ENCODE measurements around the gene C3orf20.

Gene C3orf20

DNA sequence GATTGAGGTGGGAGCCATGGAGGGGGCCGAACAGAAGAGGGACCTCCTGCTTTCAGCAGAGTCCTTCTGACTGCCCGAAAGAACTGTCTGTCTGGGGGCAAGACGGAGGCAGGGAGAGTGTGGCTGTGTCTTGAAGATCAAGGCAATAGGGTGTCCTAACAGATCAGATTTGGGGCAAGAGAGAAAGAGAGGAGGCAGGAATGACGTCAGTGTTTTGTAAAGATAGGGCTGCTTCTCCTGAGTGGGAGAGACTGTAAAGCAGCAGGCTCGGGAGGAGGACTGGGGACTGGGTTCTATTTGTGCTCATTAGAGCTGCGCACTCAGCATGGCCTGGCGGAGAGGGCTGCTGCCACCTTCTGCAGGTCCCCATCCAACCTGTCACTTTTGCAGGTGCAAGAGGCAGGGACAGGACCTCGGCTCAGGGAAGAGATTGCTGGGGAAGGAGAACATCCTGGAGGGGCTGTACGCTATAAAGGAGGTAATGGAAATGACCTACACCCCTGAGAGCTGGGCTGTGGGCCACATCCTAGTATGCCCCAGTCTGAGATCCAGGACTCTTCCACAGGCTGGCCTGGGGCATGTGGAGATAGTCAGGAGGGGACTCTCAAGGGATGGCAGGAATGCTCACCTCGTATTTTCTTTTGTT is 114.8 kb downstream of the C3orf20 start:
- no peaks in the 10 kb centered on the region for H3K36me3 ChIP-seq
- peaks cover 0 to 6% of the 10 kb centered on the region in 2 donors for H3K27me3 ChIP-seq
- intact Hi-C loops (cut with DNase I; ENCODE audit: low total_unique reads), result loop anchor here (5.0 kb wide), 1 partner anchor 133 kb away; no protein-coding TSS in a partner anchor
- H3K27ac ChIP-seq, result no peak overlapping the region
- H3K4me1 ChIP-seq, result peaks cover 0 to 10% (median 4%) of the 10 kb centered on the region in 4 donors
- no peak overlapping the region for H3K4me3 ChIP-seq
- TF ChIP-seq, protein P1, sequence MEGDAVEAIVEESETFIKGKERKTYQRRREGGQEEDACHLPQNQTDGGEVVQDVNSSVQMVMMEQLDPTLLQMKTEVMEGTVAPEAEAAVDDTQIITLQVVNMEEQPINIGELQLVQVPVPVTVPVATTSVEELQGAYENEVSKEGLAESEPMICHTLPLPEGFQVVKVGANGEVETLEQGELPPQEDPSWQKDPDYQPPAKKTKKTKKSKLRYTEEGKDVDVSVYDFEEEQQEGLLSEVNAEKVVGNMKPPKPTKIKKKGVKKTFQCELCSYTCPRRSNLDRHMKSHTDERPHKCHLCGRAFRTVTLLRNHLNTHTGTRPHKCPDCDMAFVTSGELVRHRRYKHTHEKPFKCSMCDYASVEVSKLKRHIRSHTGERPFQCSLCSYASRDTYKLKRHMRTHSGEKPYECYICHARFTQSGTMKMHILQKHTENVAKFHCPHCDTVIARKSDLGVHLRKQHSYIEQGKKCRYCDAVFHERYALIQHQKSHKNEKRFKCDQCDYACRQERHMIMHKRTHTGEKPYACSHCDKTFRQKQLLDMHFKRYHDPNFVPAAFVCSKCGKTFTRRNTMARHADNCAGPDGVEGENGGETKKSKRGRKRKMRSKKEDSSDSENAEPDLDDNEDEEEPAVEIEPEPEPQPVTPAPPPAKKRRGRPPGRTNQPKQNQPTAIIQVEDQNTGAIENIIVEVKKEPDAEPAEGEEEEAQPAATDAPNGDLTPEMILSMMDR (IDR thresholded peaks at IDR 0.05), result no peak
- H3K9me3 ChIP-seq, result no peaks in the 10 kb centered on the region
- peak in 1 of 2 donors; percentile 46 for DNase-seq

DNA sequence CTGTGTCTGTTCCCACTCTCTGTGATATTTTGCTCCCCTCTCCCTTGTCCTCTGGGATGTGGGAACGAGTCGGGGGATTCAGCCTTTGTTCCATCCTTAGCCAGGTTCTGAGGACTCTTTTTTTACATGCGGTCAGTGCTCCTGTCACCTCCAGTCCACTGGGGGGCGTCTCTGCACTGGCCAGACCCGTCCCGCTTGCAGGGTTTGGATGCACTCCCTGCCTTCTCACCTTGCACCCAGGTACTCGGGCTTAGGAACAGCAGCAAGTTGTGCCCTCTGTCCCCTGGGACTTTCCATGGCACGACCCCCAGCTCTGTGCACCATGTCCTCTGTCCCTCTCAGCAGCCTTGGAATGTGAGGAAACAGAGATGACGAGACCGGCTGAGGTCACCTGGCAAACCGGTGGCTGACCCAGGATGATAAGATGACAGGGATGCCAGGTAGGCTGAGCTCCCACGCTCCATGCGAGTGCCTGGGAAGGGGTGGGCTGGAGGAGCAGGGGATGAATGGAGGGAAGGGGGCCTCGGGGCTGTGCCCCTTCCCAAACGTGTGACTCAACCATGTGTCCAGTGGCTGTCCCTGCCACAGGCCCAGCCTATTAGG is 116.5 kb downstream of the C3orf20 start:
- intact Hi-C loops (cut with DNase I; ENCODE audit: low total_unique reads), result loop anchor here (5.0 kb wide), 1 partner anchor 131 kb away; no protein-coding TSS in a partner anchor
- peak; percentile 74 to 75 for DNase-seq
- H3K9me3 ChIP-seq, result no peaks in the 10 kb centered on the region
- peaks cover 0 to 10% (median 4%) of the 10 kb centered on the region in 4 donors for H3K4me1 ChIP-seq
- TF ChIP-seq, protein P1 (IDR thresholded peaks at IDR 0.05), result peak; percentile 41 to 45
- H3K27me3 ChIP-seq, result peaks cover 0 to 3% of the 10 kb centered on the region in 2 donors
- no peak overlapping the region for H3K4me3 ChIP-seq
- no peaks in the 10 kb centered on the region for H3K36me3 ChIP-seq
- no peak overlapping the region for H3K27ac ChIP-seq

DNA sequence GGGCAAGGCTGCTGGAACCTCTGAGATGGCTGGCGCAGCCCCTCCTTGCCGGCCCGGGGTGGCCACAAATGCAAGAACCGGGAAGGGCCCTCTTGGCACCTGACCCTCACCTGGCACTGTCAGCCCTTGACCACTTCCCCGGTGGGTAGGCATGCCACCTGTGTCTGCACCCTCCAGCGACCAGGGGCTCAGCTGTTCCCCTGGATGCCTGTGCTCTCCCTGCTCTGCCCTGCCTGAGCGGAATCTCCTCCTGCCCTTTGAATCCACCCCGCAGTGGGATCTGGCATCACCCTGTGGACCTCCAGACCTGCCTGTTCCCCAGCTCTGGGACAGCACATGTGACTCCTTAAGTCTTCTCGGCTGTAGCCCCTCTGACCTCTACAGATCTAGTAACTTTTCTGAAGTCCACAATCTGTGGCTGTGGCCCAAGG is 117.8 kb downstream of the C3orf20 start:
- Histone ChIP-seq H3K27ac (peak overlapping the region; percentile 28 to 39), H3K36me3 (no peaks in the 10 kb centered on the region), H3K9me3 (no peaks in the 10 kb centered on the region), H3K4me3 (no peak overlapping the region), H3K4me1 (peaks cover 0 to 10% (median 4%) of the 10 kb centered on the region in 4 donors), H3K27me3 (peaks cover 0 to 3% of the 10 kb centered on the region in 2 donors)
- DNase-seq, result peak in 1 of 2 donors; percentile 58
- intact Hi-C loops (cut with DNase I; ENCODE audit: low total_unique reads), result loop anchor here (5.0 kb wide), 1 partner anchor 130 kb away; no protein-coding TSS in a partner anchor
- TF ChIP-seq, protein P1 (IDR thresholded peaks at IDR 0.05), result no peak

DNA sequence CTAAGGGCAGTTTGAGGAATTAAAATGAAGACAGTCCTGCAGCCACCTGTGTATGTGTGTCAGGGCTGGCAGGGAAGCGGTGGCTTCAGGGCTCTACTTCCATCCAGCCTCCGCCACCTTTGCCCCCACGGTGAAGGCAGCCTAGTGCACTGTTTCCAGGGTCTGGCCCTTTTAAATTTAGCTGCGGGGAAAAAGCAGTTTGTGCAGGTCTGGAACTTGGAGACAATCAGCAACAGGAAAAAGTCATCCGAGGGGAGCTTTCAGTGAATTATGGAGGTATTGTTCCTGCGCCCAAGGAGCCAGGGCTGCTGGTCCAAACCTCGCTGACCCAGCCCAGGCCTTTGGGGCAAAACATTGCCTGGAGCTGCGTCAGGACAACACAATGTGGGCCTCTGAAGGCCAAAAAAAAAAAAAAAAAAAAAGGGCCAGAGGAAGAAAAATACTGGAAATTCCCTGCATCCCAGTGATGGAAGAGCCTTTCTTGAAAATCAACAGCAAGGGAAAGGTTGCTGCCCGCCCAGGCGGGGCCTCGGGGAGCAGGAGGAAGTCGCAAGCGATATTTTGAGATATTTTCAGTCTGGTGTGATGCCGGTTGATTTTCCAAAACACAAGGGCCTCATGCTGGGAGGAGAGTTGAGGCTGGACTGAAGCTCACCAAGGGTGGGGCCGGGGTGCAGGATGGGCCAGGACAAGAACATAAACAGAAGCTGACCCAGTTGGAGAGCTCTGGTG is 118.4 kb downstream of the C3orf20 start:
- Histone ChIP-seq H3K4me1 (peaks cover 0 to 10% (median 4%) of the 10 kb centered on the region in 4 donors), H3K36me3 (no peaks in the 10 kb centered on the region), H3K9me3 (no peaks in the 10 kb centered on the region), H3K27ac (peak overlapping the region; percentile 39 to 44), H3K4me3 (no peak overlapping the region), H3K27me3 (peaks cover 0 to under 1% of the 10 kb centered on the region in 2 donors)
- intact Hi-C loops (cut with DNase I; ENCODE audit: low total_unique reads), result loop anchor here (5.0 kb wide), 1 partner anchor 129 kb away; no protein-coding TSS in a partner anchor
- TF ChIP-seq, protein P1 (IDR thresholded peaks at IDR 0.05), result no peak
- peak in 1 of 2 donors; percentile 73 for DNase-seq

- Histone ChIP-seq H3K9me3 (no peaks in the 10 kb centered on the region), H3K4me3 (no peak overlapping the region), H3K27me3 (no peaks in the 10 kb centered on the region), H3K4me1 (peaks cover 0 to 10% (median 4%) of the 10 kb centered on the region in 4 donors), H3K36me3 (no peaks in the 10 kb centered on the region), H3K27ac (peak overlapping the region; percentile 39 to 44)
- DNase-seq, result no peak
- TF ChIP-seq, protein P1 (IDR thresholded peaks at IDR 0.05), result no peak
- intact Hi-C loops (cut with DNase I; ENCODE audit: low total_unique reads), result loop anchor here (5.0 kb wide), 1 partner anchor 128 kb away; no protein-coding TSS in a partner anchor
Measured at GRCh38 chr3:14793858-14794234, 118.9 kb downstream of the C3orf20 start.

Data from tibial artery (tissue), 4 donors.